Endothelial cell of umbilical vein (primary cell): ENCODE data around the gene NEDD9. TPM values are rescaled to one million over a fixed set of nuclear protein-coding genes. Genes with fewer than 3 reads are reported as not detected.

Experiments
- BruUV-seq: library from RNA; stranded (reverse); fragments of 400-500 nt; replicated peaks from 2 replicates; lab custom pipeline; 2021; lab: Mats Ljungman, UMichigan
- CTCF ChIA-PET: fragments of 300-600, 350-600 bp; sonication (Branson Sonifier 250); formaldehyde crosslinking; loops from one replicate; lab custom pipeline; 2021; ENCODE audit warnings: antibody characterized with exemption, inconsistent platforms; lab: Charles Lee
- POLR2A ChIA-PET: fragments of 300-600, 350-600 bp; sonication (Branson Sonifier 250); formaldehyde crosslinking; loops from one replicate; lab custom pipeline; 2021; ENCODE audit warnings: antibody characterized with exemption, inconsistent platforms; lab: Charles Lee
- DNase-seq: peaks from one replicate; pipeline ENCODE4 v3.0.0-alpha.2; 2011; ENCODE audit warnings: low read depth, low spot score
- FAIRE-seq: peaks from 2 replicates; lab custom pipeline; 2011; peaks lifted over from hg19 to GRCh38; lab: Jason Lieb, UNC
- H2AFZ ChIP-seq: 2 replicates; pipeline ENCODE4 v1.6.0; 2012; ENCODE audit warnings: low read depth, low read length, control low read depth, inconsistent platforms
- H3K27ac ChIP-seq: 2 replicates; pipeline ENCODE4 v1.5.1; 2011; ENCODE audit warnings: low read depth, mild to moderate bottlenecking, control low read depth, low read length, moderate library complexity; ENCODE audit not compliant: insufficient read depth
- H3K27me3 ChIP-seq, 2 experiments: 2 replicates each; pipeline versions ENCODE4 v1.6.0 to v1.6.1; 2011; ENCODE audit warnings: low read length in 2 of 2, mixed read lengths in 1 of 2; ENCODE audit not compliant: control insufficient read depth in 2 of 2, insufficient read depth in 2 of 2
- H3K36me3 ChIP-seq, 2 experiments: 2 replicates in 1 of 2; 3 replicates in 1 of 2; pipeline ENCODE4 v1.5.1; 2011; ENCODE audit warnings: low read length in 2 of 2, mild to moderate bottlenecking in 1 of 2, moderate library complexity in 1 of 2; ENCODE audit not compliant: control insufficient read depth in 2 of 2, insufficient read depth in 2 of 2; ENCODE audit errors: extremely low read depth in 1 of 2
- H3K4me1 ChIP-seq: 3 replicates; pipeline ENCODE4 v1.5.1; 2011; ENCODE audit warnings: mild to moderate bottlenecking, low read length; ENCODE audit not compliant: control insufficient read depth, insufficient read depth; ENCODE audit errors: extremely low read depth
- H3K4me2 ChIP-seq: 2 replicates; pipeline ENCODE4 v1.6.1; 2011; ENCODE audit warnings: low read length, control low read depth, mixed read lengths; ENCODE audit not compliant: insufficient read depth
- H3K4me3 ChIP-seq, 3 experiments: fragments of 200-600 bp in 1 of 3; sonication (generic), shearing (Covaris generic) in 1 of 3; replicated peaks in 1 of 3; 2 replicates each; pipeline ENCODE4 v1.5.1; 2011 to 2016; ENCODE audit warnings: control low read depth in 3 of 3, low read length in 3 of 3, mild to moderate bottlenecking in 2 of 3, inconsistent platforms in 1 of 3, low read depth in 1 of 3, moderate library complexity in 1 of 3; ENCODE audit not compliant: insufficient read depth in 1 of 3
- H3K79me2 ChIP-seq: 2 replicates; pipeline ENCODE4 v1.6.0; 2012; ENCODE audit warnings: low read length, inconsistent platforms; ENCODE audit not compliant: control insufficient read depth, insufficient read depth
- H3K9ac ChIP-seq: replicated peaks from 2 replicates; pipeline ENCODE3; 2011; ENCODE audit warnings: low read length, control low read depth; ENCODE audit not compliant: insufficient read depth; ENCODE audit errors: extremely low read depth
- H3K9me1 ChIP-seq: replicated peaks from 3 replicates; pipeline ENCODE4 v1.6.0; 2011; ENCODE audit warnings: mild to moderate bottlenecking, low read length; ENCODE audit not compliant: control insufficient read depth, insufficient read depth; ENCODE audit errors: extremely low read depth
- H3K9me3 ChIP-seq: replicated peaks from 2 replicates; pipeline ENCODE4 v1.5.1; 2012; ENCODE audit warnings: low read length, inconsistent platforms; ENCODE audit not compliant: control insufficient read depth, insufficient read depth
- H4K20me1 ChIP-seq: replicated peaks from 2 replicates; pipeline ENCODE3; 2011; ENCODE audit warnings: mild to moderate bottlenecking, low read length; ENCODE audit not compliant: control insufficient read depth, insufficient read depth; ENCODE audit errors: extremely low read depth
- EZH2 ChIP-seq: IDR thresholded peaks from 2 replicates; pipeline ENCODE4 v1.6.1; 2012; ENCODE audit warnings: borderline replicate concordance, low read depth, mild to moderate bottlenecking, moderate library complexity, low read length, inconsistent platforms; ENCODE audit not compliant: severe bottlenecking
- FOS ChIP-seq: IDR thresholded peaks from 2 replicates; pipeline ENCODE4 v1.6.1; 2011; ENCODE audit warnings: mild to moderate bottlenecking, low read length, moderate library complexity, borderline replicate concordance; ENCODE audit not compliant: insufficient read depth
- GATA2 ChIP-seq: IDR thresholded peaks from 2 replicates; pipeline ENCODE4 v1.7.0; 2011; ENCODE audit warnings: low read depth, mild to moderate bottlenecking, moderate library complexity, mixed read lengths, low read length; ENCODE audit not compliant: insufficient read length, insufficient read depth
- JUN ChIP-seq: IDR thresholded peaks from 2 replicates; pipeline ENCODE4 v1.6.1; 2011; ENCODE audit warnings: borderline replicate concordance, low read depth; ENCODE audit not compliant: insufficient read length, insufficient read depth
- MAX ChIP-seq: IDR thresholded peaks from 2 replicates; pipeline ENCODE4 v1.6.1; 2011; ENCODE audit not compliant: insufficient read depth, insufficient read length
- MYC ChIP-seq: IDR thresholded peaks from one replicate; pipeline ENCODE4 v1.6.1; 2011; ENCODE audit warnings: mild to moderate bottlenecking, low read depth, low read length
- POLR2A ChIP-seq: IDR thresholded peaks from 2 replicates; pipeline ENCODE4 v1.6.1; 2012; ENCODE audit warnings: low read depth, mild to moderate bottlenecking, control low read depth, low read length
- POLR2AphosphoS5 ChIP-seq: IDR thresholded peaks from 2 replicates; pipeline ENCODE4 v1.6.1; 2012; ENCODE audit warnings: low read depth, mild to moderate bottlenecking, control low read depth, low read length, moderate library complexity; ENCODE audit not compliant: insufficient read depth
- dilution Hi-C: fragments of 300-500 bp; cut with MboI; formaldehyde crosslinking; loops from one replicate; pipeline ENCODE4 v1.15.0; 2019; ENCODE audit warnings: low sequenced_read_pairs; ENCODE audit not compliant: extremely low pct_ligation_motif_present
- intact Hi-C: fragments of 100-400 bp; cut with micrococcal nuclease; formaldehyde crosslinking; loops from one replicate; pipeline ENCODE4 v1.10.0; 2022
- polyA plus RNA-seq, 4 experiments: library from polyadenylated mRNA; depleted of rRNA in 3 of 4; stranded (reverse) in 3 of 4; unstranded in 1 of 4; fragments of >200 nt; gene quantifications; 2 replicates each; pipeline versions ENCODE4 v1.2.1 to v1.2.3, GENCODE V29; 2011 to 2012; ENCODE audit warnings: missing spikeins in 1 of 4
- total RNA-seq: library from RNA; stranded (reverse); gene quantifications from 2 replicates; pipeline ENCODE4 v1.2.3, GENCODE V29; 2021

The NEDD9 gene
- total and polyA plus RNA-seq, 2 donors (not counting 3 experiments of a cell fraction or from before 2014, with no cell fraction given) = 55.2 to 61.0 TPM

DNA sequence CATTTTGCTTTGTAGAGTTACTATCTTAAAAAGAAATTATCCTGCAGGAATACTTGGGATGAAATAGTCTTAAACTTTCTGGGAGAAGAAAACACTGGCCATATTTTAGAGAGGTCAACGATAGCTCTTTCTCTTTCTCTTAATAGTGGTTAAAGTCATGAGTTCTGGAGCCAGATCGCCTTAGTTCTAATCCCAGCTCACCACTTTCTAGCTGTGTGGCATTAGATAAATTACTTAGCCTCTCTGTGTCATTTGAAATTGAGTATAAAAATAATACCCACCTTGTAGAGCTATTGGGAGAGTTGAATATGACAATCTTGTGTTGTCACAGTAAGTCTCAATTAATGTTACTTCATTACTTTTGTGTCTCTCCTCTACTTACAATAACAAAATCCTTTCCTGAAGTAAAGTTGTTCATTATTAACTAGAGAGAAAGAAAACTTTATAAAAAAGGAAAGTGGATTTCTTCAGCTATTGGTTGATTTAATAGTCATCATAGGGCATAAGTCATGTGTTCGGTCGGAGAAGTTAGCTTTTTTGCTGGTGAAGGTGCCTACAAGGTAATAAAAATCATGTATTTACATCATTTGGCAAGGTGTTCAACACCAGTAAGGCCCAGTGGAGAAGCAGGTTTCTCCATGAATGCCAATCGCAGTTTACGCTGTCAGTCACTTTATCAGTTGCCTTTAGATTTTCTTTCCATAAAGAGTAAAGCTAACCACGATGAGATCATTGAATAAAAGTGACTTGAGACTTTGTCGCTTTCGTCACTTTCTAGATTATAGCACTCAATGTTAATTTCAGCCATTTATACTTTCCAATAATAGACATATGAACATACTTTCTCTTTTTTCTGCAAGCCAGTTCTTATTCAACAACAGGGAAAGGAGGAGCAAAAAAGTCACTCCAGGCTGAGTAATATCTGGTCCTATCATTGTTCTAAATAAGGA is 2.0 kb downstream of the NEDD9 start:
- Histone ChIP-seq H4K20me1 (no peaks in the 10 kb centered on the region), H3K36me3 (no peaks in the 10 kb centered on the region), H3K4me1 (peaks cover 35% of the 10 kb centered on the region), H3K27ac (peak overlapping the region; percentile 93), H3K4me3 (peak overlapping the region; percentile 69 to 93 (median 70)), H3K9me3 (no peaks in the 10 kb centered on the region), H3K27me3 (no peaks in the 10 kb centered on the region), H3K9ac (peak overlapping the region; percentile 99), H2AFZ (no peak overlapping the region), H3K4me2 (peak overlapping the region; percentile 81), H3K79me2 (peaks cover 67% of the 10 kb centered on the region), H3K9me1 (no peaks in the 10 kb centered on the region)
- peak; percentile 59 for DNase-seq
- ChIA-PET CTCF (interaction anchor here (1.0 to 4.7 kb wide), 14 partner anchors 9 to 265 kb away, joined by 3 to 45 read pairs (median 5); no protein-coding TSS in a partner anchor), POLR2A (interaction anchor here (0.6 to 3.1 kb wide), 10 partner anchors 9 to 179 kb away, joined by 3 to 19 read pairs (median 4); no protein-coding TSS in a partner anchor)
- dilution Hi-C loops = no loop called here
- FAIRE-seq = no peak
- BruUV-seq = no TSS peak
- intact Hi-C loops = loop anchor here (5.0 kb wide), 1 partner anchor 182 kb away; no protein-coding TSS in a partner anchor
- no peak for TF ChIP-seq POLR2AphosphoS5
- no peak for TF ChIP-seq FOS
- TF ChIP-seq GATA2 = no peak
- TF ChIP-seq EZH2 = no peak
- TF ChIP-seq MAX = no peak
- no peak for TF ChIP-seq POLR2A
- TF ChIP-seq JUN = no peak
- TF ChIP-seq MYC = no peak
